Camera-type eye (tissue), 1 donor: ENCODE results near the gene OPN1MW2. TPM values are rescaled to one million over a fixed set of nuclear protein-coding genes. Genes with fewer than 3 reads are reported as not detected.

Experiments
- total RNA-seq: library from RNA; depleted of rRNA; stranded (reverse); fragments of >200 nt; gene quantifications from one replicate; pipeline ENCODE4 v1.2.3, GENCODE V29; 2014

Gene OPN1MW2
- not detected for total RNA-seq

DNA sequence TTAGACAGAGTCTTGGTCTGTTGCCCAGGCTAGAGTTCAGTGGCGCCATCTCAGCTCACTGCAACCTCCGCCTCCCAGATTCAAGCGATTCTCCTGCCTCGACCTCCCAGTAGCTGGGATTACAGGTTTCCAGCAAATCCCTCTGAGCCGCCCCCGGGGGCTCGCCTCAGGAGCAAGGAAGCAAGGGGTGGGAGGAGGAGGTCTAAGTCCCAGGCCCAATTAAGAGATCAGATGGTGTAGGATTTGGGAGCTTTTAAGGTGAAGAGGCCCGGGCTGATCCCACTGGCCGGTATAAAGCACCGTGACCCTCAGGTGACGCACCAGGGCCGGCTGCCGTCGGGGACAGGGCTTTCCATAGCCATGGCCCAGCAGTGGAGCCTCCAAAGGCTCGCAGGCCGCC lies at the start of gene OPN1MW2:
TSS of gene OPN1MW2 (plus strand) at position 301 of the 400 bp plus-strand sequence. CDS start at position 361, 60 bp downstream.

GRCh38 chrX:154182296-154182695 lies 37.3 kb upstream of the OPN1MW2 start, which contains the start of gene OPN1MW:
OPN1MW (plus strand) TSS chrX:154182596; CDS start chrX:154182678, 82 bp downstream.

DNA sequence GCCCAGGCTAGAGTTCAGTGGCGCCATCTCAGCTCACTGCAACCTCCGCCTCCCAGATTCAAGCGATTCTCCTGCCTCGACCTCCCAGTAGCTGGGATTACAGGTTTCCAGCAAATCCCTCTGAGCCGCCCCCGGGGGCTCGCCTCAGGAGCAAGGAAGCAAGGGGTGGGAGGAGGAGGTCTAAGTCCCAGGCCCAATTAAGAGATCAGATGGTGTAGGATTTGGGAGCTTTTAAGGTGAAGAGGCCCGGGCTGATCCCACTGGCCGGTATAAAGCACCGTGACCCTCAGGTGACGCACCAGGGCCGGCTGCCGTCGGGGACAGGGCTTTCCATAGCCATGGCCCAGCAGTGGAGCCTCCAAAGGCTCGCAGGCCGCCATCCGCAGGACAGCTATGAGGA lies 37.7 kb downstream of the OPN1MW2 start, which contains the start of gene OPN1MW3:
TSS of gene OPN1MW3 (plus strand) at position 301 of the 400 bp plus-strand sequence. CDS start at position 339, 38 bp downstream.

Other genes with a start within 250 kb of the OPN1MW2 start
- gene HCFC1, start 247.9 kb upstream of the OPN1MW2 start, total RNA-seq: 41.3 TPM
- gene TMEM187, start 247.0 kb upstream of the OPN1MW2 start, total RNA-seq: 4.7 TPM
- gene IRAK1, start 199.9 kb upstream of the OPN1MW2 start, total RNA-seq: 22.9 TPM
- 72.2 TPM for gene MECP2, start 122.0 kb upstream of the OPN1MW2 start, total RNA-seq
- 1.5 TPM for gene OPN1LW, start 75.5 kb upstream of the OPN1MW2 start, total RNA-seq
- gene OPN1MW, start 37.2 kb upstream of the OPN1MW2 start, total RNA-seq: 19.4 TPM
- gene OPN1MW3, start 37.8 kb downstream of the OPN1MW2 start, total RNA-seq: not detected
- gene TEX28, start 75.4 kb downstream of the OPN1MW2 start, total RNA-seq: not detected
- 2.3 TPM for gene TKTL1, start 76.0 kb downstream of the OPN1MW2 start, total RNA-seq
- gene FLNA, start 154.9 kb downstream of the OPN1MW2 start, total RNA-seq: 469 TPM
- gene EMD, start 159.5 kb downstream of the OPN1MW2 start, total RNA-seq: 23.0 TPM
- 5,669 TPM for gene RPL10, start 178.6 kb downstream of the OPN1MW2 start, total RNA-seq
- gene DNASE1L1, start 189.5 kb downstream of the OPN1MW2 start, total RNA-seq: 17.3 TPM
- 26.3 TPM for gene TAFAZZIN, start 191.8 kb downstream of the OPN1MW2 start, total RNA-seq
- 94.4 TPM for gene ATP6AP1, start 208.9 kb downstream of the OPN1MW2 start, total RNA-seq
- 190 TPM for gene GDI1, start 217.4 kb downstream of the OPN1MW2 start, total RNA-seq
- gene FAM50A, start 224.4 kb downstream of the OPN1MW2 start, total RNA-seq: 37.8 TPM
- 31.2 TPM for gene PLXNA3, start 238.5 kb downstream of the OPN1MW2 start, total RNA-seq